Measurements from ENCODE around the gene PDE10A.

Gene PDE10A

DNA sequence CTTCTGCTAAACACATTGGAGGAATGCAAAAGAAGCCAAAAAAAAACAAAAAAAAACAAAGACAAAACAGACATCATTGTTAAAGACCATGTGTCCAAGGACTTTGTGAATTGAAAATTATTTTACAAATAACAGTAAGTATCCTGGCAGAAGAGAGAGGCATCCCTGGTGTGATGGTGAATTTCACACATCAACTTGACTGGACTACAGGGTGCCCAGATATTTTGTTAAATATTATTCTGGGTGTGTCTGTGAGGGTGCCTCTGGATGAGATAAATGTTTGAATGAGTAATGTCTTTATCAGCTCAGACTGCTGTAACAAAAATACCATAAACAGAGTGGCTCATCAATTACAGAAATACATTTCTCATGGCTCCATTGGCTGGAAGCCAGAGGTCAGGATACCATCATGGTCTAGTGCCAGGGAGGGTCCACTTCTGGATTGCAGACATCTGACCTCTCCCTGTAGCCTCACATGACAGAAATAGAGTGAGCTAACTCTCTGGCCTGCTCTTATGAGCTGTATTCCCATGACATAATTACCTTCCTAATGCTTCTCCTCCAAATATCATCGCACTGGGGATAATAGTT, 341.4 kb downstream of the PDE10A start:
- DNase-seq = no peak

DNA sequence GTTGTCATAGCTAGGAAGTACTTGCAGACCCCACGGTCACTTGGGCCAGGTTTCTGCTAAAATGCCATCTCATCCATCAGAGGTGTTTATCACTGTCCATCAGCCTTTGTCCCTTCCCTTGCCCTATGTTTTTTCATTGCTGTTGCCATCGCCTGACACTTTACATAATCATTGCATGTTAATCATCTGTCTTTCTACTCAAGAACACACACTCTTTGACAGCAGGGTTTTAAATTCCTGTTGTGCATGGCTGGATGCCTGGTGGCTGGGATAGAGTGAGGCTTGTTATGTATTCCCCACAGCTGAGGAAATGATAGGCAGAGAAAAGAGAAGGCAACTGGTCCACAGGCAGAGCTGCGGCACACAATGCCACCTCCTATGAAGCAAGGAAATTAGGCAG, 341.9 kb downstream of the PDE10A start:
- DNase-seq = no peak

DNA sequence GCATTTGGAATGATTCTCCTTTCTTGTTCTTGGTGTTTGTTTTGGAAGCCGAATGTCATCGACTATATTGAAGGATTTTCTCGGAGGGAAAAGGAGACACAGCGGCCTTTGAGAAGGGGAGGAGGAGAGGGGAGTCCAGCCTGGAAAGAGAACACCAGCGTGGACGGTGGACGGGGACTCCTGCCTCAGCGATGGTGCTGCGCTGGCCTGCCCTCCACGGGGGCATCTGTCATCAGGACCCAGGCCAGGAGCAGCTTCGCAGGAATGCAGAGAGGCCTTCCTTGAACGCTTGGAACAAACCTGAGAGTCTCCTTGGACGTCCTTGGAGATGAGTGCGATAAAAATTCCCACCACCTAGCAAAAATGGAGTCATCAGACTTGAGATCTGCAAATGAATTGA, 345.3 kb downstream of the PDE10A start:
- DNase-seq = no peak

DNA sequence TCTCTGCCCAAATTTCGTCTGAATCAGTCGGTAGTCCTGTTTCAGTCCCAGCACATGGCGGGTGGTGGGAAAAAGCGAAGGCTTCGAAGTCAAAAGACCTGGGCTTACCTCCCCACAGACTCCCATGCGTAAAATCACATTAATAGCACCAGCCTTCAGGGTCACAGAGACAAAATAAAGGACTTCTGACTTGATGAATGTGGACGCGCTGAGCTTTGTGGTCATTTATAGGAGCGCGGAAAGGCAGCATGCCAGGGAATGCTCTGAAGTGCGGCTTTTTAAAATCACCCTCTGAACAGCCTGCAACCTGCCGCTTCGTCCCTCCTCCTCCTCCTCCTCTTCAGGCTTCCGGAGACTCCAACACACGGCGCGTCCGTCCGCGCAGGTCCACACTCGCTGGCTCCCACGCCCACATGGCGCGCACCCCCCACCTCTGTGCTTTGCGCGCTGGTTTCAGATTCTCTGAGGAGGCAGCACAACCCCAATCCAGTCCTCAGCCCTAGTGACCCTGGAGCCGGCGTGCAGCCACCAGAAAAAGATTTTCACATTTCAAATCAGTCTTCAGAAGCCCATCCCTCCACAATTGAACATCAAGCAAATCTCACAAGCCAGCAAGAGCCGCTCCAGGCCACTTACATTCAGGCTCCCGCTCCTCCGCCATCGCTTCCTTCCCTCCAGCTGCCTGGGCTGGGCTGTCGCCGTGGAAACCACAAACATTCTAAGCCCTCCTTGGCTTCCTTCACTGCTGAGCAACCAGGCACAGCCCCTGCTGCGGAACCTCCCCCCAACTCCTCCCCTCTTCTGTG, 353.9 kb downstream of the PDE10A start, which contains the start of gene C6orf118:
Gene C6orf118, minus strand, starts transcription at position 680 of the 806 bp plus-strand sequence. Its CDS starts 19 bp downstream, at position 661.
- peak; percentile 47 for DNase-seq

DNA sequence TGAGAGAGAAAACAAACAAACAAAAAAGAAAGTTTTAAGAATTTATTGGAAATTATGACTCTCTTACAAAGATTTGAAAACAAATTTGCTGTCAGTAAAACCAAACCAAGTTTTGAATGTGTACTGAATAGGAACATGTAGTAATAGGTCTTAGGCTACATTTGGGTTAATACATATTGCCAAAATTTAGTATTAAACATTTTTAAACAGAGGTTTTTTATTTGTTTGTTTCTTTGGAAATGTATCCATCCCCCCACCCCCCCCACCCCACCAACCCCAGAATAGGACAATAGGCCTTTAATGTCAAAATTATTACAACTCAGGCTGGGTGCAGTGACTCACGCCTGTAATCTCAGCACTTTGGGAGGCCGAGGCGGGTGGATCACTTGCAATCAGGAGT, 356.1 kb downstream of the PDE10A start:
- DNase-seq = no peak

DNA sequence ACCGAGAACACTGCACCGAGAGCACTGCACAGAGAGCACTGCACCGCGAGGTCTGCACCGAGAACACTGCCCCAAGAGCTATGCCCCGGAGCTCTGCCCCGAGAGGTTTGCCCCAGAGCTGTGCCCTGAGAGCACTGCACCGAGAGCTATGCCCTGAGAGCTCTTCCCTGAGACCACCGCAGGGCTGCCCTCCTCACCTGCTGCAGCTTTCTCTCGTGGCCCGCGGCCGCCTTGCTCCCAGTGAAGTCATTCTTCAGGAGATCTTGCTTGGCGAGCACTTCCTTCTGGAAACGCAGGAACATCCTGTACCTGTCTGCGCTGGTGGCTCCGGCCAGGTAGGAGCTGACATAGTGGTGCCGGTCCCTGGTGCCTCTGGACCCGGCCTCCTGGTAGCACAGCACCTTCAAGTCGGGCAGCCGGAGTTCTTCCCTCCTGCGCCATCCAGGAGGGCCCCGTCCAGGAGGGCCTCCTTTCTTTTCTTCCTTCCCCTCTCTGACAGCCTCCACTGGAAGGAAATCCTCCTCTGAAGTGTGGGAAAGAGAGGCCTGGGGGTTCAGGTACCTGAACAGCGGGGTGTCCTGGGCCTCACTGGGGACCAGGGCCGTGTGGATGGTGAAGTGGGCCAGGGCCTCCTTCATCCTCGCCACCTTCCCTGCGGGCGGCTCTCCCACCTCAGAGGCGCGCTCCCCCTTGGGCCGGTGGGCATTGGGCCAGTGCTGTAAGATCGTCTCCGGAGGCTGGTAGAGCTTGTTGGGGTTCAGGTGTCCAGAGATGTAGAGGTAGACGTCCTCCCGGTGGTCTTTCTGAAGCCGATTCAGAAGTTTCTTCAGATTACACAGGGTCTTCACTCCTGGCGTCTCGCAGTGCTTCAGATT, 361.4 kb downstream of the PDE10A start:
- DNase-seq = no peak

DNA sequence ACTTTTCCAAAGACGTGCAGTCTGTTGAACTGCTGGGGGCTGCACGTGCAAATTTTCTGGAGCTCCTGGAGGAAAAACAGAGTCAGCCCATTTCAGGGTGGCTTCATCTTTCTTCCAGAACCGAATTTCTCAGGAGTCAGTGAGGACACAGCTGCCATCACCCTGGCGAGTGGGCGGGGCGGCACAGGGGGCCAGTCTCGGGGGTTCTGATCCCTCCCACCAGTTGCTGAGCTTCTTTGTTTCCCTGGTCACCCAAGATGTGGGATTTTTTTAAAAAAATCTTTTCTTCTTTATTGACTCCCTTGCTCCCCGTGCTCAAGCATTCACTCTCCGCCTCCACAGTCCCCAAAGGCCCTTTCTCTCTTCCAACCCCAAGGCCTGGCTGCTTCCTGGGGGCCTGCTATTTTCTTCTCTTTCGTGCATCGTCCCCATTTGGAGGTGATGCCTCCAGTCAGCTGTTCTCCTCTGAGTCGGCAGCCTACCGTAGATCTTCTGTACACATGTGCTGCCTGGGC, 362.6 kb downstream of the PDE10A start:
- DNase-seq = no peak

DNA sequence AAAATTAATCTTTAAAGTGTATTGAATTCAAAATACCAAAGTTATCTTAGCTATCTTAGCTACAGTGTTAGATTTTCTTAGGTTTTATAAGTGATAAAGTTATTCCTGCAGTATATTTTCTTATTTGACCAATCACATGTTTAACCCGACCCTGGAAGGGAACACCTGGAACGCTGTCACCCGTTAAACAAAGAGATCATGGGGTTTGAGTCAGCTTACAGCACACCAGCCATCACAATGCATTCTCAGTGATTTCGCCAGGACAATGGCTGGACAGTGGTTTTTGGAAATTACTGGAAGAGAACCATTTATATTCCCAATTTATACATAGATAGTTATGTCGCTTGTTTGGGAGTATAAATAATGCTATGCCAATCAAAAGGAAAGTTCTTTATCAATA, 364.2 kb downstream of the PDE10A start:
- DNase-seq = no peak

DNA sequence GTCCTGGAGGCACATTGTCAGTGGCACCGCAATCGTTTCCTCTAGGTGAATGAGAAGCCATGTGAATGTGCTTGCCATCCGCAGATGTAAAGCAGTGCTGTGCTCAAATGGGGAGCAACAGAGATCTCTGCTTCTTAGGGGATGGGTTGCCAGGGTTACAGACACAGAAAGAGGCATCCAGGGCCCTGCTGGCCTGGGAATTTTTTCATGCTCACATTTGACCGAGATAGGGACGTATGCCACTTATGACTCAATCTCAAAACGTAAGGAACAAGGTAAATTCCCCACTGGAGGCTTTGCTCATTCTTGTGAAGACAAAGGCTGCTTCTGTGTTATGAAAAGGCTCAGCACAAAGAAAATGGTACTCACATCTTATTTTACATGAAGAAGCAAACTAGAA, 364.6 kb downstream of the PDE10A start:
- DNase-seq = no peak

DNA sequence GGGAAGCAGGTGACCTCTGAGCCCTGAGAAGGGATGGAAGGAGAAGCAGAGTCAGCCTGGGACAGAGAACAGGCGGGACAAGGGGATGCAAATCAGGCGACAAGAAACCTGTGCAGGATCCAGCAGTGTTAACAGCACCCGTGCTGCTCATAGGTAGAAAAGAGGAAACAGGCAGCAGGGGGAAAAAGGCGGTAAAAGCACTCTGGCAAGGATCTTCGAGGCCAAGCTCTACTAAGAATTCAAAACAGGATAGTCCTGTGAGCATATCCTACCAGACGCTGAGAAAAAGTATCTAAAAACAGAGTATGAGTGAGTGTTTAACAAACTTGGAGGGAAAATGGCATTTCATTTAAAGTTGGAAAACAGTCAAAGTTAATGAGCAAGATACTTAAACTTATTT, 370.4 kb downstream of the PDE10A start:
- DNase-seq = no peak

Data from DMS 273 treated with DMSO at 0.1 percent for 48 hours (cell line).